Panc1 (cell line): ENCODE data around the gene CDK2AP2. TPM values are rescaled to one million over a fixed set of nuclear protein-coding genes. Genes with fewer than 3 reads are reported as not detected.
A peak's percentile ranks its signal among the peaks of the same experiment; 100 is the strongest.
"Not testable (repeated sequence)": the region's sequence is repeated elsewhere in the genome, so short reads cannot be mapped to it uniquely, and the experiment has no call there.

Source experiments
- ATAC-seq: fragments of 200-7000 bp; cut with Tn5 transposase; 2 replicates; pipeline ENCODE4 v1.9.1; 2020; ENCODE audit warnings: mild to moderate bottlenecking, moderate library complexity
- Bru-seq: library from RNA; stranded (reverse); fragments of 400-500 nt; gene quantifications from one replicate; lab custom pipeline; 2021; lab: Mats Ljungman, UMichigan
- BruChase-seq, 2 experiments: library from RNA; stranded (reverse); fragments of 400-500 nt; gene quantifications; one replicate each; lab custom pipeline; 2021; lab: Mats Ljungman, UMichigan
- BruUV-seq: library from RNA; stranded (reverse); fragments of 400-500 nt; replicated peaks from 2 replicates; lab custom pipeline; 2021; lab: Mats Ljungman, UMichigan
- CTCF ChIA-PET: fragments of 300-600 bp; sonication (Branson Sonifier 250); formaldehyde crosslinking; loops from one replicate; lab custom pipeline; 2022; ENCODE audit warnings: antibody characterized with exemption; lab: Charles Lee
- POLR2A ChIA-PET: fragments of 300-600 bp; sonication (Branson Sonifier 250); formaldehyde crosslinking; loops from one replicate; lab custom pipeline; 2022; ENCODE audit warnings: antibody characterized with exemption; lab: Charles Lee
- DNase-seq: peaks from one replicate; pipeline ENCODE4 v3.0.0-alpha.2; 2010; ENCODE audit warnings: low read depth, low spot score
- H3K27ac ChIP-seq: 2 replicates; pipeline ENCODE4 v1.5.1; 2011; ENCODE audit warnings: mild to moderate bottlenecking, low read length, inconsistent platforms
- H3K27me3 ChIP-seq: fragments of 200-500 bp; sonication (Bioruptor generic); 2 replicates; pipeline ENCODE4 v1.6.0; 2014; ENCODE audit warnings: low read length, inconsistent platforms; ENCODE audit not compliant: control insufficient read depth, insufficient read depth
- H3K36me3 ChIP-seq: fragments of 200-500 bp; sonication (Bioruptor generic); 2 replicates; pipeline ENCODE4 v1.5.1; 2014; ENCODE audit warnings: inconsistent platforms, mild to moderate bottlenecking, low read length, moderate library complexity; ENCODE audit not compliant: control insufficient read depth, insufficient read depth
- H3K4me1 ChIP-seq: 2 replicates; pipeline ENCODE4 v1.5.1; 2011; ENCODE audit warnings: inconsistent platforms, mild to moderate bottlenecking, low read length, moderate library complexity; ENCODE audit not compliant: control insufficient read depth, insufficient read depth
- H3K4me3 ChIP-seq, 2 experiments: 2 replicates each; pipeline ENCODE4 v1.5.1; 2011 to 2012; ENCODE audit warnings: low read depth in 2 of 2, low read length in 2 of 2, mild to moderate bottlenecking in 2 of 2, inconsistent platforms in 1 of 2, moderate library complexity in 1 of 2
- H3K9me3 ChIP-seq: fragments of 200-500 bp; sonication (Bioruptor generic); 2 replicates; pipeline ENCODE4 v1.5.1; 2014; ENCODE audit warnings: low read depth, mild to moderate bottlenecking, inconsistent platforms, low read length, moderate library complexity; ENCODE audit not compliant: control insufficient read depth, insufficient read depth
- CTCF ChIP-seq: fragments of 450-650 bp; IDR thresholded peaks from 2 replicates; pipeline ENCODE4 v1.5.1; 2017; ENCODE audit warnings: mild to moderate bottlenecking
- POLR2AphosphoS5 ChIP-seq: IDR thresholded peaks from 2 replicates; pipeline ENCODE4 v1.6.1; 2012; ENCODE audit warnings: mild to moderate bottlenecking, low read depth, low read length, moderate library complexity
- REST ChIP-seq, 2 experiments: IDR thresholded peaks; 2 replicates each; pipeline ENCODE4 v1.6.1; 2011 to 2012; ENCODE audit warnings: low read depth in 2 of 2, control low read depth in 1 of 2, low read length in 1 of 2, mild to moderate bottlenecking in 1 of 2, moderate library complexity in 1 of 2; ENCODE audit not compliant: insufficient read depth in 1 of 2
- SIN3A ChIP-seq: IDR thresholded peaks from 2 replicates; pipeline ENCODE4 v1.6.1; 2012; ENCODE audit warnings: low read depth, mild to moderate bottlenecking, low read length, moderate library complexity, borderline replicate concordance; ENCODE audit not compliant: insufficient read depth
- TCF7L2 ChIP-seq: IDR thresholded peaks from 2 replicates; pipeline ENCODE4 v1.6.1; 2011; ENCODE audit warnings: mild to moderate bottlenecking, low read depth, low read length, inconsistent platforms
- in situ Hi-C: cut with HindIII; loops from 2 replicates; pipeline ENCODE4 v1.10.0; 2016; ENCODE audit warnings: low sequenced_read_pairs, low pct_unique_long_range_greater_than_20kb
- intact Hi-C: fragments of 100-400 bp; cut with micrococcal nuclease; formaldehyde crosslinking; loops from one replicate; pipeline ENCODE4 v1.10.0; 2022; ENCODE audit not compliant: unreplicated experiment
- long read RNA-seq: library from polyadenylated mRNA; unstranded; transcript quantifications from one replicate; pipeline ENCODE4 v2.0.0, GENCODE V29; 2021; ENCODE audit not compliant: unreplicated experiment
- polyA plus RNA-seq: library from polyadenylated mRNA; unstranded; fragments of >200 nt; gene quantifications from one replicate; pipeline ENCODE4 v1.2.1, GENCODE V29; 2012; ENCODE audit warnings: missing spikeins; ENCODE audit not compliant: insufficient read length
- total RNA-seq: library from RNA; stranded (reverse); gene quantifications from one replicate; pipeline ENCODE4 v1.2.1, GENCODE V29; 2021; ENCODE audit not compliant: unreplicated experiment

The CDK2AP2 gene
- total RNA-seq (76.1 TPM), Bru-seq, nascent RNA (percentile 66 among the genes with signal in this experiment), BruChase-seq, experiment 1, labeled RNA remaining after a 2-hour chase (percentile 75 among the genes with signal in this experiment), BruChase-seq, experiment 2, labeled RNA remaining after a 6-hour chase (percentile 89 among the genes with signal in this experiment)
- polyA plus RNA-seq: 150 TPM
- long read RNA-seq, transcript CDK2AP2-201 (4 exons, 1,378 nt): major isoform, 78 of 99 reads
- long read RNA-seq, transcript CDK2AP2-202 (3 exons, 1,692 nt): minor isoform, 12 of 99 reads
- long read RNA-seq, partial matches to known transcripts: 4 of 99 reads
- long read RNA-seq, other reads (novel, unspliced or antisense): 0 of 99 reads

- in situ Hi-C loops: no loop called here
- Histone ChIP-seq H3K9me3 (no peaks in the 10 kb centered on the region), H3K27ac (peak within 1 kb of the TSS; percentile 88), H3K27me3 (no peaks in the 10 kb centered on the region), H3K4me1 (peaks cover 25% of the 10 kb centered on the region), H3K4me3 (peak within 1 kb of the TSS; percentile 68 to 82), H3K36me3 (no peaks in the 10 kb centered on the region; the same call in 1 of the 2 replicates)
- BruUV-seq: no TSS peak
- TF ChIP-seq TCF7L2 (no peak), SIN3A (0 out of 2 replicates have a peak, but pooled peaks have one; percentile 34), POLR2AphosphoS5 (peak; percentile 66), REST (IDR thresholded peaks at IDR 0.05; ENCODE audit: insufficient read depth in 1 of 2, low read depth in 2 of 2, low read length in 1 of 2) (no peak)
- ATAC-seq: peak; percentile 85
- ChIA-PET POLR2A (interaction anchor here (0.6 kb wide), 1 partner anchor 84 kb away, joined by 4 read pairs; no protein-coding TSS in a partner anchor), CTCF (interaction anchor here (0.7 to 0.9 kb wide), 2 partner anchors 69 to 116 kb away, joined by 3 read pairs; no protein-coding TSS in a partner anchor)
- peak; percentile 97 for DNase-seq
- intact Hi-C loops: loop anchor here (5.0 kb wide), 1 partner anchor 96 kb away; no protein-coding TSS in a partner anchor
These were observed at the start of gene CDK2AP2 for GRCh38 chr11:67507864-67508485. CDK2AP2 (minus strand) TSS chr11:67508162; CDS start chr11:67508082, 80 bp downstream.

GRCh38 chr11:67556244-67556643 lies 48.3 kb upstream of the CDK2AP2 start:
- no peak overlapping the region for H3K4me3 ChIP-seq
- no peaks in the 10 kb centered on the region for H3K27me3 ChIP-seq
- ChIA-PET CTCF (no interaction called here), POLR2A (no interaction called here)
- TF ChIP-seq CTCF (no peak), POLR2AphosphoS5 (no peak), SIN3A (no peak), REST (IDR thresholded peaks at IDR 0.05; ENCODE audit: insufficient read depth in 1 of 2, low read depth in 2 of 2, low read length in 1 of 2) (no peak), TCF7L2 (no peak)
- no peak overlapping the region for H3K27ac ChIP-seq
- H3K36me3 ChIP-seq: no peaks in the 10 kb centered on the region
- no peaks in the 10 kb centered on the region for H3K9me3 ChIP-seq
- in situ Hi-C loops: no loop called here
- no TSS peak for BruUV-seq
- no peaks in the 10 kb centered on the region for H3K4me1 ChIP-seq
- no peak for DNase-seq
- intact Hi-C loops: no loop called here
- no peak for ATAC-seq

GRCh38 chr11:67551697-67552096 lies 43.7 kb upstream of the CDK2AP2 start:
- BruUV-seq, H3K36me3 ChIP-seq, CTCF ChIA-PET, H3K9me3 ChIP-seq, H3K4me1 ChIP-seq, H3K27me3 ChIP-seq, ATAC-seq, H3K27ac ChIP-seq, DNase-seq, in situ Hi-C loops, intact Hi-C loops, POLR2A ChIA-PET, H3K4me3 ChIP-seq: not testable (repeated sequence)
